ENCODE data around the gene TMEM242.

The TMEM242 gene

GRCh38 chr6:157270308-157270707 lies 53.0 kb downstream of the TMEM242 start:
- DNase-seq (ENCODE audit: low read depth), result no peak

GRCh38 chr6:157269261-157269794 lies 54.0 kb downstream of the TMEM242 start:
- DNase-seq (ENCODE audit: low read depth), result no peak

GRCh38 chr6:157268835-157269234 lies 54.5 kb downstream of the TMEM242 start:
- no peak for DNase-seq (ENCODE audit: low read depth)

- DNase-seq (ENCODE audit: low read depth), result no peak
Measured at GRCh38 chr6:157268396-157268795, 54.9 kb downstream of the TMEM242 start.

GRCh38 chr6:157267654-157268053 lies 55.7 kb downstream of the TMEM242 start:
- no peak for DNase-seq (ENCODE audit: low read depth)

GRCh38 chr6:157267109-157267611 lies 56.2 kb downstream of the TMEM242 start:
- DNase-seq (ENCODE audit: low read depth), result no peak

- DNase-seq (ENCODE audit: low read depth), result no peak
Measured at GRCh38 chr6:157266274-157267101, 56.8 kb downstream of the TMEM242 start.

- DNase-seq (ENCODE audit: low read depth), result no peak
Measured at GRCh38 chr6:157265635-157266034, 57.7 kb downstream of the TMEM242 start.

- no peak for DNase-seq (ENCODE audit: low read depth)
Measured at GRCh38 chr6:157265186-157265585, 58.1 kb downstream of the TMEM242 start.

GRCh38 chr6:157264701-157265100 lies 58.6 kb downstream of the TMEM242 start:
- no peak for DNase-seq (ENCODE audit: low read depth)

GRCh38 chr6:157263881-157264397 lies 59.4 kb downstream of the TMEM242 start:
- DNase-seq (ENCODE audit: low read depth), result no peak

- DNase-seq (ENCODE audit: low read depth), result no peak
Measured at GRCh38 chr6:157263146-157263545, 60.2 kb downstream of the TMEM242 start.

GRCh38 chr6:157261606-157262005 lies 61.7 kb downstream of the TMEM242 start:
- DNase-seq (ENCODE audit: low read depth), result no peak

- no peak for DNase-seq (ENCODE audit: low read depth)
Measured at GRCh38 chr6:157260735-157261410, 62.4 kb downstream of the TMEM242 start.

- DNase-seq (ENCODE audit: low read depth), result no peak
Measured at GRCh38 chr6:157259443-157259842, 63.9 kb downstream of the TMEM242 start.

GRCh38 chr6:157258878-157259277 lies 64.4 kb downstream of the TMEM242 start:
- no peak for DNase-seq (ENCODE audit: low read depth)

GRCh38 chr6:157255079-157255478 lies 68.2 kb downstream of the TMEM242 start:
- no peak for DNase-seq (ENCODE audit: low read depth)

- DNase-seq (ENCODE audit: low read depth), result no peak
Measured at GRCh38 chr6:157254538-157254937, 68.8 kb downstream of the TMEM242 start.

- DNase-seq (ENCODE audit: low read depth), result no peak
Measured at GRCh38 chr6:157253699-157254098, 69.6 kb downstream of the TMEM242 start.

- no peak for DNase-seq (ENCODE audit: low read depth)
Measured at GRCh38 chr6:157253017-157253416, 70.3 kb downstream of the TMEM242 start.

- DNase-seq (ENCODE audit: low read depth), result no peak
Measured at GRCh38 chr6:157251586-157252247, 71.6 kb downstream of the TMEM242 start.

- DNase-seq (ENCODE audit: low read depth), result no peak
Measured at GRCh38 chr6:157249826-157250225, 73.5 kb downstream of the TMEM242 start.
